Muscle of arm (tissue), 12 donors: Measurements from ENCODE around the gene TMEM14A. TPM values are rescaled to one million over a fixed set of nuclear protein-coding genes. Genes with fewer than 3 reads are reported as not detected.
"Not testable (repeated sequence)": the region's sequence is repeated elsewhere in the genome, so short reads cannot be mapped to it uniquely, and the experiment has no call there.

Experiments
- DNase-seq: peaks from one replicate; pipeline ENCODE4 v3.0.0-alpha.2; 2013
- polyA plus RNA-seq, 12 donors: library from polyadenylated mRNA; unstranded; fragments of 120-200 nt; gene quantifications; one replicate each; pipeline ENCODE4 v1.2.1, GENCODE V29; 2013; ENCODE audit not compliant: insufficient read length in 12 of 12

Gene TMEM14A
- polyA plus RNA-seq, 12 donors, result 11.4 to 32.2 (median 18.8) TPM; not detected in 1

- no peak for DNase-seq
Observed at GRCh38 chr6:52691718-52692117, 20.8 kb downstream of the TMEM14A start.

GRCh38 chr6:52693773-52694172 lies 22.9 kb downstream of the TMEM14A start:
- no peak for DNase-seq

GRCh38 chr6:52694404-52694803 lies 23.5 kb downstream of the TMEM14A start:
- DNase-seq, result no peak

- no peak for DNase-seq
Observed at GRCh38 chr6:52696418-52696817, 25.5 kb downstream of the TMEM14A start.

GRCh38 chr6:52697903-52698302 lies 27.0 kb downstream of the TMEM14A start:
- no peak for DNase-seq

GRCh38 chr6:52704060-52704459 lies 33.1 kb downstream of the TMEM14A start:
- DNase-seq, result no peak

- DNase-seq, result not testable (repeated sequence)
Observed at GRCh38 chr6:52704781-52705502, 34.0 kb downstream of the TMEM14A start.

GRCh38 chr6:52706001-52706400 lies 35.1 kb downstream of the TMEM14A start:
- no peak for DNase-seq

- DNase-seq, result no peak
Observed at GRCh38 chr6:52707963-52708680, 37.2 kb downstream of the TMEM14A start.

GRCh38 chr6:52712136-52712535 lies 41.2 kb downstream of the TMEM14A start:
- no peak for DNase-seq

GRCh38 chr6:52714761-52715160 lies 43.8 kb downstream of the TMEM14A start:
- not testable (repeated sequence) for DNase-seq

GRCh38 chr6:52718550-52718949 lies 47.6 kb downstream of the TMEM14A start:
- DNase-seq, result no peak

GRCh38 chr6:52720321-52720720 lies 49.4 kb downstream of the TMEM14A start:
- DNase-seq, result no peak

GRCh38 chr6:52724042-52724405 lies 53.1 kb downstream of the TMEM14A start:
- DNase-seq, result no peak

- peak; percentile 6 for DNase-seq
Observed at GRCh38 chr6:52724406-52725121, 53.7 kb downstream of the TMEM14A start.

GRCh38 chr6:52725143-52725534 lies 54.2 kb downstream of the TMEM14A start:
- no peak for DNase-seq

- no peak for DNase-seq
Observed at GRCh38 chr6:52725535-52726192, 54.8 kb downstream of the TMEM14A start.

- no peak for DNase-seq
Observed at GRCh38 chr6:52726193-52726542, 55.3 kb downstream of the TMEM14A start.

- no peak for DNase-seq
Observed at GRCh38 chr6:52726741-52727535, 56.0 kb downstream of the TMEM14A start.

- DNase-seq, result no peak
Observed at GRCh38 chr6:52727908-52728307, 57.0 kb downstream of the TMEM14A start.

GRCh38 chr6:52728394-52728793 lies 57.5 kb downstream of the TMEM14A start:
- no peak for DNase-seq

GRCh38 chr6:52729576-52729975 lies 58.7 kb downstream of the TMEM14A start:
- DNase-seq, result no peak
